Measurements from ENCODE around the gene KCNN3.

Gene KCNN3

DNA sequence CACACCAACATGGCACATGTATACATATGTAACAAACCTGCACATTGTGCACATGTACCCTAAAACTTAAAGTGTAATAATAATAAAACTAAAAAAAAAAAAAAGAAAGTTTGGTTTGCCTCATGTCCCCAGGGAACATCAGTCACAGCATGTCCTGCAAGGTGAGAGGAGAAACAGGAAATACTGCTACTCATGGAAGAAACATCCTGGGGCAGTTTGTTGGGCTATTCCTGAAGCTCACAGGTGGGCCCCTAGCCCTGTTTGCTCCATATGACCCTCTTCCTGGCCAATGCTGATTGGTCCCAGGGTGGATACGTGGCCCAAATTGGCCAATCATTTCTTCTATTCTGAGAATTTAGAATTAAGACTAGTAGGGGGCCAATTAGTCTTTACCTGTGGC, 158.7 kb downstream of the KCNN3 start:
- no peak overlapping the region for H3K27ac ChIP-seq
- TF ChIP-seq CTCF (conservative IDR thresholded peaks at IDR 0.05): no peak

GRCh38 chr1:154710106-154710505, 160.0 kb downstream of the KCNN3 start:
- H3K27ac ChIP-seq: no peak overlapping the region
- TF ChIP-seq CTCF (conservative IDR thresholded peaks at IDR 0.05): no peak

DNA sequence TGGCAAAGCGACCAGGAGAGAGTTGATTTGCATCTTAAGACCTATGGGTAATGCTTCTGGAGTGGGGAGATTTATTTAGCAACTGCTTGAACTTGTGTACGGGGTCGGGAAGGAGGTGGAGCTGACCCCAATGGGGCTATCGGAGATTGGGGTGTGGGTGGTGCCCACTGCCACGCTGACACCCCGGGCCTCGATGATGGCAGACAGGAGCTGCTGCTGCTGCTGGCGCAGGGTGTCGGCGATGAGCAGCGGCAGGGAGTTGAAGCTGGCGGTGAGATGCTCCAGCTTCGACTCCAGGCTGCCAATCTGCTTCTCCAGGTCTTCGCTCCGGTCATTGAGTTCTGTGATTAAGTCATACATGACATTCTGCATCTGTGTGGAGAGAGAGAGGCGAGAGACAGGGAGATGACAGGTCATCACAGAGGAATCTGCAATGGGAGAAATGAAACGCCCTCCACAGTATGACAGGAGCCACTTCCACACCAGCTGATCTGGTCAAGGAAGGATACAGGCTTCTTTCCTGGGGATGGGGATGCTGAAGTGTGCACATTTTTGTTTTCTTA, 162.1 kb downstream of the KCNN3 start:
- TF ChIP-seq CTCF (conservative IDR thresholded peaks at IDR 0.05): no peak
- H3K27ac ChIP-seq: no peak overlapping the region

- TF ChIP-seq CTCF (conservative IDR thresholded peaks at IDR 0.05): no peak
Measured at GRCh38 chr1:154706851-154707250, 163.2 kb downstream of the KCNN3 start.

GRCh38 chr1:154705544-154705943, 164.5 kb downstream of the KCNN3 start:
- TF ChIP-seq CTCF (conservative IDR thresholded peaks at IDR 0.05): no peak
- H3K27ac ChIP-seq: no peak overlapping the region

More at GRCh38 chr1:154706851-154707250, 163.2 kb downstream of the KCNN3 start:
- H3K27ac ChIP-seq: no peak overlapping the region

- H3K27ac ChIP-seq: no peak overlapping the region
- no peak for TF ChIP-seq CTCF (conservative IDR thresholded peaks at IDR 0.05)
Measured at GRCh38 chr1:154703170-154703569, 166.9 kb downstream of the KCNN3 start.

DNA sequence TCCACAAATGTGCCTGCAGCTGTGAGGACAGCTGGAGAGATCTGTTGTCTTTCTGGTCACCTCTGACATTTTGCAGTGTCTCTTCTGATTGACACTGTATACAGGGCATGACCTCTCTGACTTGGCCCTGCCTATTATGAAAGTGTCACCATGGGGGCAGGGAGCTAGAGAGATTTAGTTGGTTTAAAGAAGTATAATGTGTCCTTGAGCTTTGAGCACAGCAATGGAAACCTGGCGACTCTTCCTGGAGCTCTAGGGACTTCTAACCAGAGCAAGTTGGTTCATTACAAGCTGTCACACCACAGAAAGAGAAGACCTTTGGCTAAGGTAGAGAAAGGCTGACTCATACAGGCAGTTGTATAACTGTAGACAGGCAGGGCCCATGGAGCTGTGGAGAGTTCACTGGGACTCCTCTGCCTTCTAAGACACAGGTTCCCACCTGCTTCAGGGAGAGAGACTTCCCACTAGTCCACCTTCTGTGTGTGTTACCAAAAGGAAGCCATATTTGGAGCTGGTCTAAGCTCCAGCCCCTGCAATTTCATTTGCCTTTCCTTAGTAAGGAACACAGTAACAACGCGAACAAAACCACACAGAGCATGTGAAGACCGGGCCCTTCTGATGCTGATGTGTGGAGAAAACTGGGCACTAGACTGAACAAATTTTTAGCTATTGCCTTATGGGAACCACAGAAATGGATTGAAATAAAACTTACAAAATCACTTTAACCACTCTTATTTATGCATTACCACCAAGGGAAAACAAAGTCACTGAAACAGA, 171.6 kb downstream of the KCNN3 start:
- TF ChIP-seq CTCF (conservative IDR thresholded peaks at IDR 0.05): no peak
- no peak overlapping the region for H3K27ac ChIP-seq

All from VCaP (cell line).